HG02943 (cell line): ENCODE measurements around the gene GRM3.

Experiments
- ATAC-seq: cut with Tn5 transposase; IDR thresholded peaks from one replicate; pipeline ENCODE4 v1.9.1; 2021; ENCODE audit warnings: mild to moderate bottlenecking, low read depth, moderate library complexity; ENCODE audit not compliant: unreplicated experiment

GRM3 gene

GRCh38 chr7:86884152-86884551 is 240.4 kb downstream of the GRM3 start:
- no peak for ATAC-seq

- no peak for ATAC-seq
Measured at GRCh38 chr7:86889501-86889900, 245.8 kb downstream of the GRM3 start.

GRCh38 chr7:86898171-86898570 is 254.5 kb downstream of the GRM3 start:
- ATAC-seq: no peak

GRCh38 chr7:86900886-86901285 is 257.2 kb downstream of the GRM3 start:
- ATAC-seq: no peak

GRCh38 chr7:86904949-86905834 is 261.5 kb downstream of the GRM3 start:
- ATAC-seq: no peak

GRCh38 chr7:86908948-86909347 is 265.2 kb downstream of the GRM3 start:
- ATAC-seq: no peak

- no peak for ATAC-seq
Measured at GRCh38 chr7:86911659-86912058, 267.9 kb downstream of the GRM3 start.

- ATAC-seq: no peak
Measured at GRCh38 chr7:86913709-86914108, 270.0 kb downstream of the GRM3 start.
